ENCODE results near the gene TMPRSS13. TPM values are rescaled to one million over a fixed set of nuclear protein-coding genes. Genes with fewer than 3 reads are reported as not detected.

The TMPRSS13 gene
- total RNA-seq, 4 donors from 2014 or later = 11.1 to 31.7 (median 21.0) TPM

DNA sequence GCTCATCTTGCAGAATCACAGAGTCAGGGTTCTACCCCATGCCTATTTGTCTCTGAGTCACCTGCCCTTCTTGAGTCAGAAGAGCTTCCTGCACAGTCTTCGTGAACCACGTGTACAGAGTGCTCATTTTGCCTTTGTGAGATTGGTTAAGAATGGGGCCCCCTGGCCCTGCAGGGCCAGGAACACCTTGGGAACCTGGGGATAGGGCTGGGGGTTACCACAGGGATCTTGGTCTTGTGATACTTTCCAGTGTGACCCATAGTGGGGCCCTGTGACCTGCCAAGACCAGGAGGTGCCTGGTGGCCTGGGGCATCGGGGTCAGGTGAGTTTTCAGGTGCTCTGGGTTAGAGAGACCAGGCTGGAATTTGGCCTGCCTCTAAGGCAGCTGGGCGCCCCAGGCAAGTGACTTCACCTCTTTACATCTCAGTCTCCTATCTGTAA lies 9.4 kb downstream of the TMPRSS13 start:
- TF ChIP-seq, protein P1, sequence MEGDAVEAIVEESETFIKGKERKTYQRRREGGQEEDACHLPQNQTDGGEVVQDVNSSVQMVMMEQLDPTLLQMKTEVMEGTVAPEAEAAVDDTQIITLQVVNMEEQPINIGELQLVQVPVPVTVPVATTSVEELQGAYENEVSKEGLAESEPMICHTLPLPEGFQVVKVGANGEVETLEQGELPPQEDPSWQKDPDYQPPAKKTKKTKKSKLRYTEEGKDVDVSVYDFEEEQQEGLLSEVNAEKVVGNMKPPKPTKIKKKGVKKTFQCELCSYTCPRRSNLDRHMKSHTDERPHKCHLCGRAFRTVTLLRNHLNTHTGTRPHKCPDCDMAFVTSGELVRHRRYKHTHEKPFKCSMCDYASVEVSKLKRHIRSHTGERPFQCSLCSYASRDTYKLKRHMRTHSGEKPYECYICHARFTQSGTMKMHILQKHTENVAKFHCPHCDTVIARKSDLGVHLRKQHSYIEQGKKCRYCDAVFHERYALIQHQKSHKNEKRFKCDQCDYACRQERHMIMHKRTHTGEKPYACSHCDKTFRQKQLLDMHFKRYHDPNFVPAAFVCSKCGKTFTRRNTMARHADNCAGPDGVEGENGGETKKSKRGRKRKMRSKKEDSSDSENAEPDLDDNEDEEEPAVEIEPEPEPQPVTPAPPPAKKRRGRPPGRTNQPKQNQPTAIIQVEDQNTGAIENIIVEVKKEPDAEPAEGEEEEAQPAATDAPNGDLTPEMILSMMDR (IDR thresholded peaks at IDR 0.05) = no peak
- no peak for TF ChIP-seq POLR2A (IDR thresholded peaks at IDR 0.05)
- no peak for DNase-seq
- Histone ChIP-seq H3K27me3 (no peaks in the 10 kb centered on the region), H3K27ac (no peak overlapping the region), H3K4me1 (peaks cover 0 to 6% (median 5%) of the 10 kb centered on the region in 3 donors), H3K36me3 (peaks cover 0 to 12% (median 0%) of the 10 kb centered on the region in 3 donors), H3K9me3 (no peaks in the 10 kb centered on the region), H3K4me3 (no peak overlapping the region)
- 50 to 67% methylated on average over 1 to 4 of the region's 4 CpGs for WGBS, 2 donors
- intact Hi-C loops (cut with DNase I) = no loop called here

DNA sequence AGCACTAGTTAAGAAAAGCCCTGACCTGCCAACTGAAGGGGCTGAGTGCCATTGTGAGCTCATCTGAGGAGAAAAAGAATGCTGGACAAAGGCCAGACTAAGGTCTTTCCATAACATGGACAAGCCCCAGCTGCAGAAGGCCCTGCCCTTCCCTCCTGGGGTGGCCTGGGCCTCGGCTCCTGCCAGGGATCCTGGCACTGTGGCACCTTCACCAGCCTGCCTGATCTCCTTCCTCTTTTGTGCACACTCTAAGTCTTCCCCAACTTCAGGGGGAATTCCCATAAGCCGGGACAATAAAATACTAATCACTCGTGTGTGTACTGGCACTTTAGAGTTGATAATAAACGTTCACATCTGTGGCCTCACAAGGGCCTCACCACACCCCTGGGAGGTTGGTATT lies 9.9 kb downstream of the TMPRSS13 start:
- WGBS, 2 donors = 4 to 23% methylated on average over 3 to 4 of the region's 4 CpGs
- intact Hi-C loops (cut with DNase I) = no loop called here
- TF ChIP-seq, protein P1 (IDR thresholded peaks at IDR 0.05) = no peak
- TF ChIP-seq POLR2A (IDR thresholded peaks at IDR 0.05) = no peak
- no peak overlapping the region for H3K27ac ChIP-seq
- DNase-seq = no peak
- no peaks in the 10 kb centered on the region for H3K27me3 ChIP-seq
- peaks cover 0 to 6% (median 5%) of the 10 kb centered on the region in 3 donors for H3K4me1 ChIP-seq
- H3K36me3 ChIP-seq = peaks cover 0 to 16% (median 0%) of the 10 kb centered on the region in 3 donors
- no peaks in the 10 kb centered on the region for H3K9me3 ChIP-seq
- no peak overlapping the region for H3K4me3 ChIP-seq

DNA sequence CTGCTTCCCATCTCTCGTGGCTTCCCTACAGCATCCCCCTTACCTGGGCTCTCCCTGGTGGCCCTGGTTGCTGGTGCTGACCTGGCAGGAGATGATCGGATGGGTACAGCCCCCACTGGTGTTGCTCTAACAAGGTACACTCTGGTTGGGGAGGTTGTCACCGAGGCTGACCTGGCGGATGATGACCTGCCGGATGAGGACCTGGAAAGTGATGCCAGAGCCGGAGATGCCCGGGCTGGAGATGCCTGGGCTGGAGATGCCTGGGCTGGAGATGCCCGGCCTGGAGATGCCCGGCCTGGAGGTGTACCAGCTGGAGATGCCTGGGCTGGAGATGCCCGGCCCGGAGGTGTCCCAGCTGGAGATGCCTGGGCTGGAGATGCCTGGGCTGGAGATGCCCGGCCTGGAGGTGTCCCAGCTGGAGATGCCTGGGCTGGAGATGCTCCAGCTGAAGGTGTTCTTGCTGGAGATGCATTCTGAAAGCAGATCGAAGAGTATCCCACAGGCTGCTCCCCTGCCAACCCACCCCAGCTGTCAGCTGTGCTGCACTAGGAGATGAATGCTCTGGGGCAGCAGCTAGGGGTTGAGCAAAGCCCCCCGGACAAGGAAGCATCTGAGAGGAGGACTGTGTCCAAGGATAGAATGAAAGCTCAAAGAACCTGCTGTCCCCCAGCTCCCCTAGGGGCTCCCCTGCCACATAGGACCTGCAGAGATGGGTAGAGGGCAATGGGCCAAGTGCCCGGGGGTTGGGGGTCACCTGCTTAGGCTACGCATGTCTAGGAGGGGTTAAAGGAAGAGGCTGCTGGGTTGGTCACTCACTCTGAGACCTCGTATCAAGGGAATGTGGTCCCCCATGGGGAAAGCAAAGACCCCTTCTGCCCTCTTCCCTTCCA lies 10.6 kb downstream of the TMPRSS13 start:
- Histone ChIP-seq H3K27ac (no peak overlapping the region), H3K4me1 (peaks cover 0 to 6% (median 5%) of the 10 kb centered on the region in 3 donors), H3K4me3 (no peak overlapping the region), H3K36me3 (peaks cover 0 to 22% (median 0%) of the 10 kb centered on the region in 3 donors), H3K9me3 (no peaks in the 10 kb centered on the region), H3K27me3 (no peaks in the 10 kb centered on the region)
- DNase-seq = no peak
- no peak for TF ChIP-seq POLR2A (IDR thresholded peaks at IDR 0.05)
- TF ChIP-seq, protein P1 (IDR thresholded peaks at IDR 0.05) = no peak
- intact Hi-C loops (cut with DNase I) = no loop called here
- 78 to 80% methylated on average over 5 to 10 of the region's 17 CpGs for WGBS, 2 donors

DNA sequence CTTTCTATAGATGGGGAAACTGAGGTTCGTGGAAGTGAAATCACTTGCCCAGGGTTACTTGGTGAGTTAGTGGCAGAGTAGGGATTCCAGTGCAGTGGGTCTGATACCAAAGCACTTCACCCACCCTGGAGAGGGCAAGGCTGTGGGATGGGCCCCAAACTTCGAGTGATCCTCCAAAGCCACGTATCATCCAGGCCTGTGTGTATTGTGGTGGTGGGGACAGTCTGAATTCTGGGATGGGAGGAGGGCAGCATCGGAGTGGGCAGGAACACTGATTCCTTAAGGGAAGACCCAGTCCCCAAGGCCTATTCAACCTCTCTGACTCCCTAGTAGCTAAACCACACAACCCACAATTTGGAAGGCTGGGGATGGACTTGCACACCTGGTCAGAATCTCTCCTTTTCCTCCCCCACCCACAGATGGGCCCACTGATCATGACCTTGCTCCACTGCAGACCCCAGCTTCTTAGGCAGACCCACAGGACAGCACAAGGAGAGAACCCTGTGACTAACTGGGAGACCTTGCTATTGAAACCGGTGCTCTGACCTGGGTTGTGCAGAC lies 11.5 kb downstream of the TMPRSS13 start:
- 75 to 97% methylated on average over 3 to 4 of the region's 5 CpGs for WGBS, 2 donors
- intact Hi-C loops (cut with DNase I) = no loop called here
- H3K9me3 ChIP-seq = no peaks in the 10 kb centered on the region
- H3K4me3 ChIP-seq = no peak overlapping the region
- H3K36me3 ChIP-seq = peaks cover 0 to 31% (median 0%) of the 10 kb centered on the region in 3 donors
- H3K27ac ChIP-seq = no peak overlapping the region
- peaks cover 0 to 6% (median 5%) of the 10 kb centered on the region in 3 donors for H3K4me1 ChIP-seq
- DNase-seq = no peak
- no peaks in the 10 kb centered on the region for H3K27me3 ChIP-seq
- TF ChIP-seq, protein P1 (IDR thresholded peaks at IDR 0.05) = no peak
- no peak for TF ChIP-seq POLR2A (IDR thresholded peaks at IDR 0.05)

DNA sequence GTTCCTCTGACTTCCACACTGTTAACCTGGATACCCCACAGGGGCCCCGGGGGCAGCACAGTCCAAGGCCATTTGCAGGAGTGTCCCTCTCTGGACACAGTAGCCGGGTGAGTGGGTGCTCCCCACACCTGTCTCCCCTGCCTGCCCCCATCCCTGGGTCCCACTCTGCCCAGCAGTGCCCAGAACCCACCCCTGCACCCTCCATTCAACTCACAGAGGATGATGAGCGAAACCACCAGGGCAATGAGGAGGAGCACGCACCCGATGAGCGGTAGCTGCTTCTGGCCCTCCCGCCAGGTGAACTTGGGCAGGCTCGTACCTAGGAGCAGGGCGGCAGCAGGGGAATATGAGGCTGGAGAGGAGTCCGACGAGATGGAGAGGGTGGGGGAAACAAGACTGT lies 12.2 kb downstream of the TMPRSS13 start:
- Histone ChIP-seq H3K27ac (no peak overlapping the region), H3K4me3 (no peak overlapping the region), H3K36me3 (peaks cover 0 to 38% (median 0%) of the 10 kb centered on the region in 3 donors), H3K4me1 (peaks cover 0 to 6% (median 5%) of the 10 kb centered on the region in 3 donors), H3K9me3 (no peaks in the 10 kb centered on the region), H3K27me3 (no peaks in the 10 kb centered on the region)
- TF ChIP-seq, protein P1 (IDR thresholded peaks at IDR 0.05) = no peak
- no peak for TF ChIP-seq POLR2A (IDR thresholded peaks at IDR 0.05)
- intact Hi-C loops (cut with DNase I) = no loop called here
- 83 to 91% methylated on average over 3 to 9 of the region's 11 CpGs for WGBS, 2 donors
- no peak for DNase-seq

All from esophagus squamous epithelium (tissue), 5 donors.